CD4-positive, alpha-beta T cell treated with Interleukin-4 for 1 hour (primary cell): ENCODE results near the gene HNRNPM.
A peak's percentile ranks its signal among the peaks of the same experiment; 100 is the strongest.

Source experiments
- DNase-seq, 2 donors: peaks; one replicate each; pipeline ENCODE4 v3.0.0-alpha.2; 2020 to 2022

HNRNPM gene

DNA sequence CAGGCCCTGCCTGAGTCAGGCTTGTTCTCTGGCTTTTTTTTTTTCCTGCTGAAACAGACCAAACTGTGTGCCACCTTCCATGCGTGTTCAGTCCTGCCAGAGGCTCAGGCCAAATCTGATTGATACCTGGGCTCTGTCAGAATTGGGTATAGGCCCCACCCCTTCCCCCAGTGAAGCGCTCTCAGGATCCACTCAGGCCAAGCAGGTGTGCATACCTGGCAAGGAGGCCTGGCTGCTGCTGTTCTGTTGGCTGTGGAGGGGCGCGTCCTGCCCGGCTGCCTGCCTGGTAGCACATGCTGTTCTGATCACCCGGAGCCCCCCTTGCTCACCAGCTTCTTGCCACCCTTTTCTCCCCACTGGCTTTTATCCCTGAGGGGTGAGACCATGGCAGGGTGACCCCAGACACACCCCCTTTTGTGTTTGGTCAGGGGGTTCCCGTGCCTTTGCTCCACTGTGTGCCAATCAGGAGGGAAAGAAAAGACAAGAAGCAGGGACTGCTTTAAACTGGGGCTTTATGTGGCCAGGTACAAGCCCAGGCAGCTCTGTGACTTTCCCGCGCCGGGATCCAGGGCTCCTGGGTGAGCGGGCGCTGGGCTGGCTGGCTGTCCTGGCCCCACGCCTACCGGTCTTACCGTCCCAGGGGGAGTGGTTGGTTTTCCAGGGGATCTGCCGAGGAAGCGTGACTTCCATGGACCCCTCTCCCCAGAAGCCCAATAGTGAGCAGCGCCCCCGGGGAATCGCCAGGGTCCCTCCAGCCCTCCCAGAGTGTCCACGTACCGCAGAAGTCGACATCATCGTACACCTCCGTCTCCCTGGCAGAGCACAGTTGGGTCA is 45.0 kb downstream of the HNRNPM start:
- DNase-seq: no peak

DNA sequence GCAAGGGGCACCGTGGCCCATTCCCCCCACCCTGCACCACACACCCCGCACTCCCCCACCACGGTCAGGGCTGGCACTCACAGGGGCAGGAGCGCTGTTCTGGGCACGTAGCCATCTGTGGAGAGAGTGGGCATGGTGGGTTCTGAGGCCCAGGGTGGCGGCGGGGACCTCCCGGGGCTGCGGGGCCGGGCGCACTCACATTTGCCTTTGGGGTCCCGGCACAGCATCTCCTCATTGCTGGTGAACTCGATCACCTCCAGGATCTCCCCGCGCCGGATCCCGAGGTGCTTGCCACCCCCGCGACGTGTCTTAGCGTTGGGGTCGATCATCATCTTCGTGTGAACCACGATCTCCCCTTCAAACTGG is 45.6 kb downstream of the HNRNPM start:
- no peak for DNase-seq

DNA sequence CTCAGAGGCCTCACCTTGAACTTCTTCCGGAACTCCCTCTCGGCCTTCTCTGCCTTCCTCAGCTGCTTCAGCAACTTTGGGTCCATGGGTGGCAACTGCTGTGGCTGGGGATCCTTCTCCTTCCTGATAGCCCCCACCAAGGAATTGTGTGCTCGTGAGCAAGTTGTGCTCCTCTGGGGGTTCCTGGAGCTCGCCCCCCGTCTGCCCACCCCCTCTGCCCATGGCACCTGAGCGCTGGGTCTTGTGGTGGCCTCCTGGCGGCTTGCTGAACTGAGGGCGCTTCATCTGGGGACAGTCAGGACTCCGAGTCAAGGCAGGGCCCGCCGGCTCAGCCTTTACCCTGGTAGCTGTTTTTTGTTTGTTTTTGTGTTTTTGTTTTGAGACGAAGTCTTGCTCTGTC is 46.1 kb downstream of the HNRNPM start:
- DNase-seq: no peak

DNA sequence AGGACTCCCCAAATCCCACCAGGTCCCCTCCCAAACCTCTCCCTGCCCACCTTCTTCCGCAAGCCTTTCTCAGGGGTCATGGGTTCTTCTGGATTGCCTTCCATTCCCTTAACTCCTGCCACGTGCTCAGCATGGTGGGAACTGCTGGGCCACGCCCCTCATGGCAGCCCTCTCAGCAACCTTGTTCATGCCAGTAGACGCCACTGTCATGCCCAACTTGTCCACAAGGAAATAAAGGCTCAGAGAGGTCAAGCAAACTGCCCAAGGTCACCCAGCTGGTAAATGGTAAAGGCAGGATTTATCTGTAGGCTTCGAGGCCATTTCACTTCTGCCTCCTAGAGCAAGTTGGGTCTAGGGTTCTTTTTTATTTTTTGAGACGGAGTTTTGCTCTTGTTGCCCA is 46.8 kb downstream of the HNRNPM start:
- DNase-seq: no peak

DNA sequence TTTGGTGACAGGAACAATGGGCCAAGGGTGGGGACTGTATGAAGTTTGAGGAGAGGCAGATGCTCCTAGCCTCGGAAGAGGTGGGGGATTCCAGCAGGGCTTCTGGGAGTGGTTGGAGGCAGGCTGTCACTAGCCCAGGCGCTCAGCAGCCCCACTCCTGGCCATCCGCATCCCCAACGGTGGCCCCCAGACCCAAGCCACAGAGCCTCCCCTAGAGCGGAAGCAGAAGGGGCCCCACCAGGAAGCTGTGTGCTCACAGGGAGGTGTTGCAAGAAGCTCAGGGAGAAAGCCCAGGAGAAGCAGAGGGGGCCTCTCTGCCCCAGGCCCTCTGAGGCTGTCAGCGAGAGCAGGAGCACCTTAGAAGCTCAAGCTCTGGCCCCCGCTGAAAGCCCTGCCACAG is 49.4 kb downstream of the HNRNPM start:
- peak in 1 of 2 donors; percentile 27 for DNase-seq

DNA sequence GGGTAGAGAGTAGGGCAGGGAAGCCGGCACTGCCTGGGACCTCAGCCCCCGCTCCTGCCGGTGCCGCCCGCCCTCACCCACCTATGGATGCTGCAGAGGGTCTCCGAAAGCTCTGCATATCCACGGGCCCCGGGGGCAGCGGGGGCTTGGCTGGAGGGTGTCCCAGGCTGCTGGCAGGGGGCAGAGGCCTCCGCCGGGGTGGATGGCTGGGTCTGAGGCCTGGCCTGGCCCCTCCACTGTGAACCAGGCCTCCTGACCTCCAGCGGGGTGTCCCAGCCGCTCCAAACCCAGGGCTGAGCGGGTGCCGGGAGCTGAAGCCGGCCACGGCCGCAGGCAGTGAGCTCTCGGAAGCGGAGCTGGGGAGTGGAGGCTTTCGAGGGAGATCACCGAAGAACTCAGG is 53.5 kb downstream of the HNRNPM start:
- no peak for DNase-seq

DNA sequence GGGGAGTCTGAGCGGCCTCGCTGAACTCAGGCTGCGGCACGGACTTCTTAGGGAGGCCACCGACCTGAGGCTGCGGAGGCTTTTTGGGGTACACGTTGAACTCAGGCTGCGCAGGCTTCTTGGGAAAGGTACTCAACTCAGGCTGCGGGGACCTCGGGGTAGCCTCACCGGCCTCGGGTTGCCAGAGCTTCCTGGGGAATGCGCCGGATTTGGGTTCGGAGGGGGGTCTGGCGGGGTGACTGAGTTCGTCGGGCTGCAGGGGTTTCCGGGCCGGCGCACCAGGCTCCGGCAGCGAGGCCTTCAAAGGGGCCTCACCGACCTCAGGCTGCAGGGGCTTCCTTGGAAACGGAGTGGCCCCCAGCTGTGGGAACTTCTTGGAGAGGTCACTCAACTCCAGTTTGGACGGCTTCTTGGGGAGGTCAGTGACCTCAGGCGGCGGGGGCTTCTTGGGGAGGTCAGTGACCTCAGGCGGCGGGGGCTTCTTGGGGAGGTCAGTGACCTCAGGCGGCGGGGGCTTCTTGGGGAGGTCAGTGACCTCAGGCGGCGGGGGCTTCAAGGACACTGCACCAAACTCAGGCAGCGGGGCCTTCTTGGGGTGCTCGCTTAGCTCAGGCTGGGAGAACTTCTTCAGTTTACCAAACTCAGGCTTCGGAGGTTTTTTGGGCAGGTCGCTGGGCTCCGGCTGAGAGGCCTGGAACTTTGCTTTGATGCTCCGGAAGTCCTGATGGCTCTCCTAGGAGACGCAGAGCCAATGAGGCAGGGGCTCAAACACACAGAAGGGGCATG is 54.5 kb downstream of the HNRNPM start:
- DNase-seq: no peak

DNA sequence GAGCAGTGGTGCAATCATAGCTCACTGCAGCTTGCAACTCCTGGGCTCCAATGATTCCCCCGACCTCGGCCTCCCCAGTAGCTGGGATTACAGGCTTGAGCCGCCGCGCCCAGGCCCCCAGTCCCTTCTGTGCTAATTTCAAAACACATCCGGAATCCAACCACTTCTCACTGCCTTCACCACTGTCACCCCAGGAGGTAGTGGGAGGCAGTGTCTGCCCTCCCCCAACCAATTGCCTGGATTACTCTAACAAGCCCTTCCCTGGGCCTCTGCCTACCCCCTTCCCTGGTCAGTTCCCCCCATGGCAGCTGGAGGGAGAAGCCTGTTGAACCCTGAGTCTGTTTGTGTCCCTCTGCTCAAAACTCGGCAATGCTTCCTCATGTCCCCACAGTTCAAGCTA is 55.4 kb downstream of the HNRNPM start:
- DNase-seq: no peak

DNA sequence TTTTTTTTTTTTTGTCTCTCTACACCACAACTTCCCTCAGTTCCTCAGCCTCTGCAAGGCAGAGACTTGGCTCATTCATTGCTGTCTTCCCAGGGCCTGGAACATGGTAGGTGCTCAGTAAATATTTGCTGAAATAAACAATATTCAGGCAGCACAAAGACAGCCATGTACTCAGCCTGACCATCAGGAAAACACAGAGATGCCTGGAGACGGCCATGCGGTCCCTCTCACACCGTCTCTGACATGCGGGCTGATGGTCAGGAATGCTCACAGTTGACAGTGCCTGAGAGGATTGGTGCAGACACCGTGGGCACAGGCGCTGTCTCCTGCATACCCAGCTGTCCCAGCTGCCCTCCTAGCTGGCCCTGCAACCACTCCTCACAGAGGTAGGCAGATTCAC is 56.7 kb downstream of the HNRNPM start:
- DNase-seq: no peak

DNA sequence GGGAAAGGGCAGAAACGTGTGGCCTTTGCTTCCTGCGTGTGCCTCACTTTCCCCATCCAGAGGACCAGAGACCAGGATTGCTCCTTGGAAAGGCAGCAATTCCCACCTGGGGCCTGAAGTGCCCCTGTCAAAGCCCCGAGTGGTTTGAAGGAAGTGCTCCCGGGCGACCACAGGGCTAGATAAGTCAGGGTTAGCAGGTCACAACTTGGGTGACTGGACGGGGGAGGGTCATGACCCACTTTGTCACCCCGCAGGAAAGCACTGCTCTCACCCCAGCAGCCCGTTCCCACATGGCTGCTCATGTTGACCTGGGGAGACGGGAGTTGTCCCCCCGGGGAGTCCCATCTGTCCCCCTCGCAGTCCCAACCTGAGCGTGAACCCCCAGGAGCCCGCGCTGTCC is 57.2 kb downstream of the HNRNPM start:
- DNase-seq: no peak

DNA sequence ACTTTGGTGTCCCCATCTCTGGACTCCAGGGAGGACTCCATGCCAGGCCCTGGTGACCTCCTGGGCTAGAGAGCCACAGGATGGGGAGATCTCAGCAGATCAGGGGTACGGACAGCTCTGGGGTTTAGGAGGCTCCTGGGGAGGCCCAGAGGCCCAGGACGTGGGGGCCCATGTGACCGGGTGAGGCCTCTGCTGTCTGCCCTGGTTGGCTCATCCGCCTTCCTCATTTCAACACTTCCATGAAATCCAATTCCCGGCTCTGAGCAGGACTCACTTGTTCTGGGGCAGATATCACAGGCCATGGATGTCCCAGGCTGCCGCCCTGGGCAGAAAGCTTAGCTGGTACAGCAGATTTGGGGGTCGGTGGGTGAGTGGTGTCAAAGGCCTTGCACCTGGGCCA is 58.7 kb downstream of the HNRNPM start:
- DNase-seq: peak in 1 of 2 donors; percentile 21

DNA sequence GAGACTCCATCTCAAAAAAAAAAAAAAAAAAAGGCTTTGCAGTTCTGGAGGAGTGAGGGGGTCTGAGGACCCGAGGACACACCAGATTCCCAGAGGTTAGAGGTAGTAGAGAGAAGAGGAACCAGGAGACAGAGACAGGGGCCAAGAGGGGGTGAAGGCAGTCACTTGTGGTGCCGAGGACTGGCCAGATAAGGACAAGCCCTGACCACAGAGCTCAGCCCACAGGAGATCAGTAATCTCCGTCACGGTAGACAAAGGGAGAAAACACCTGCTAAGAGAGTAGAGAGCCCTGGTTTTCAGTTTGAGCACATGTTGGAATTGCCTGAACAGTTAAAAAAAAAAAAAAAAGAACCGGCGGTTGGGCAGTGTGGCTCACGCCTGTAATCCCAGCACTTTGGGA is 59.4 kb downstream of the HNRNPM start:
- no peak for DNase-seq

DNA sequence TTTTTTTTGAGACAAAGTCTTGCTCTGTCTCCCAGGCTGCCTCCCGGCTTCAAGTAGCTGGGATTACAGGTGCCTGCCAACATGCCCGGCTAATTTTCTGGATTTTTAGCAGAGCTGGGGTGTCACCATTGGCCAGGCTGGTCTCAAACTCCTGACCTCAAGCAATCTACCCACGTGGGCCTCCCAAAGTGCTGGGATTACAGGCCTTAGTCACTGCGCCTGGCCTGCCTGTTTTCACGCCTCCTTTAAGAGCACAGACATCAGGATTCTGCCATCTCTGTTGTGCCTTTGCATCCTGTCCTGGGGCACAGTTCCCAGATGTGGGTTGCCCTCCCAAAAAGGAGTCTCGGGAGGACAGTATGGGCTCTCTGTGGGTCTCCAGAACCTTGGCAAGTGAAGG is 60.1 kb downstream of the HNRNPM start:
- no peak for DNase-seq

DNA sequence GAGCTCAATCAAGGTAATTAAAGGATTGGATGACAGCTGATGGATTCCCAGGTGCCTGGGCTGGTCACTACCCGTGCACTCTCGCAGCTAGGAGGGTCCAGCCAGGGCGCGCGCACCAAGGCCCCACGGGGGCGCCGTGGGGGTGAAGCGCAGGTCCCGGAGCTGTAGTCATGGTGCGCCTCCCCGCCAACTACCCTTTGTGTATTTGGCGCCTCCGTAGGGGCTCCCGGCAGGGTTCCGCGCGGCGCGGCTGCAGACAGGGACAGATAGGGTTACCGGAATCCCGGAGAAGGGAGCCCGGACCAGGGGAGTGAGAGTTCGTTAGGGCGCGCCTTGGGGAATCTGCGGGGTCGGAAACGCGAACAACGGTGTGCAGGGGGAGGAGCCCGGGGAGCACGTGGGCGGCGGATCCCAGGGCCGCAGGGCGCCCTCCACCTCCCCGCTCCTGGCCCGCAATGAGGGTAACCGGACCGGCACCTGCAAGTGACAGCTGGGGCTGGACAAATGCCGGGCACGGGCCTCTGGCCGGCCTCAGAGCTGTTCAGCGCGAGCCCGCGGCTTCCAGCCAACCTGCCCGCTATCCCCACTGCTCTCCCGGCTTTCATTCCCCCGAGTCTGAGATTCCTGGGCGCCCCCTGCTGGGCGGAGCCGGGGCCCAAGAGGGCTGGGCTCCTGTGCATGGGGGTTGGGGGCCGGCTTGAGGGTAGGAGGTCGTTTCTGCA is 61.1 kb downstream of the HNRNPM start:
- DNase-seq: peak; percentile 58 to 67

DNA sequence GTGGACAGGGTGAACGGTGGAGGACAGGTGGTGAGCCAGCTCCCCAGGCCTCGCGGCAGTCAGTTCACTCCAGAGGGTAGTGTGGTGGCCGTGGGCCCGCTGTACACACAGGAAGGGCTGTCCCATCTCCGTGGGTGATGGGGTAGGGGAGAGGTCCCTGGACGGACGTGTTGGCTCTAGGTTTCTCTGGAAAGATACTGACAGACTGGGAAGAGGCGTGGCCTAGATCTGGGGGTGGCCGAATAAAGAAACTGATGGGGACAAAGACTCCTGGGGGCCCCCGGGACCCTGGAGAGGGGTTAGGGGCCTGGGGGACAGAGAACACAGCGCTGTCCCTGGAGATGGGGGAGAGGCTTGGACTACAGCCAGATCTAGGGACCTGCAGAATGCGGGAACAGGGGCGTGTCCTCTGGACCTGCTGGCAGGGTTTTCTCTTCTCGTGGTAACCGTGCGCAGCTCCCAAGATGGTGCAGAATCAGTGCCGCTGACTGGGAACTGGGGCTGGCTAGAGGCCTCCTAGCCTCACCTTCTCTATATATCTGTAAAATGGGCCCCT is 61.7 kb downstream of the HNRNPM start:
- DNase-seq: no peak

DNA sequence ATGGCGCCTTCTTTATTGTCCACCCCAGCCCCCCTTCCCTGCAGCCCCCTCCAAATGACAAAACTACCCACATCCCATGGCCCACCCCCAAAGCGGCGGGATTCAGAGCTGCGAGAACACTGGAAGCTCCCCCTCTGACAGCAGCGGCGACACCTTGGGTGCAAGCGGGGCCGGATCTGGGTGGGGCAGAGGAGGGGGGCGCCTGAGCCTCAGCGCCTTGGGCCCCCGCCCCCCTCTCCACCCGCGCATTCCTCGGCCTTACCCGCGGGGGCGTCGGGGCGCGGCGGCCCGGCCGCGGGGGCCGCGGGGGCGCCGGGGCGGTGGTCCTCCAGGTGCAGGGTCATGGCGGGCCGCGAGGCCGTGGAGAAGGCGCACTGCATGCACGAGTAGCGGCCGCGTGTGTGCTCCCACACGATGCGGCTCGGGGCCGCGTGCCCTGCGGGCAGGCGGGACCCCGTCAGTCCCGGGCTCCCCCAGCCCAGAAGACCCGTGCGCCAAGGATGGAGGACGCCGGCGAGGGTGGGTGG is 65.9 kb downstream of the HNRNPM start:
- no peak for DNase-seq

DNA sequence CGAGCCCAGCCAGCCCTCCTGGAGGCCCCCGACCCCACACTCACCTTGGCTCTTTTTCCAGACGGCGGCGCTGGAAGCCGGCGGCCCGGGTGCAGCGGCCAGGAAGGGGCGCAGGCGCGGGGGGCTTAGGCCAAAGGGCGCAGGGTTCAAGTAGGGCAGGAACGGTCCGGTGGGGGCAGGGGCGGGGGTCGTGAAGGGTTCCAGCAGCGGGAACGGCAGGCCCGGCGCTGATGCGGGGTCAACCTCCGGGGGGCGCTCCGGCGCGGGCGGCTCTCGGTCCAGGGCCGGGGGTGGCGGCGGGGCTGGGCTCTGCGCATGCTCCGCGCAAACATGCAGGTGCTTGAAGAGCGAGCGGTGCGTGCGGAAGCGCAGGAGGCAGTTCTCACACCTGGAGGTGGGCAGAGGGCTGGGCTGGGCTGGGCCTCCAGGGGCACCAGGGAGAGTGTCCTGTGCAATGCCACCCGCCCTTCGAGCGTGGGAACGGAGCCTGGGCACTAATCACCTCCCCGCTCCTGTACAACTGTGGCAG is 66.9 kb downstream of the HNRNPM start:
- DNase-seq: no peak

DNA sequence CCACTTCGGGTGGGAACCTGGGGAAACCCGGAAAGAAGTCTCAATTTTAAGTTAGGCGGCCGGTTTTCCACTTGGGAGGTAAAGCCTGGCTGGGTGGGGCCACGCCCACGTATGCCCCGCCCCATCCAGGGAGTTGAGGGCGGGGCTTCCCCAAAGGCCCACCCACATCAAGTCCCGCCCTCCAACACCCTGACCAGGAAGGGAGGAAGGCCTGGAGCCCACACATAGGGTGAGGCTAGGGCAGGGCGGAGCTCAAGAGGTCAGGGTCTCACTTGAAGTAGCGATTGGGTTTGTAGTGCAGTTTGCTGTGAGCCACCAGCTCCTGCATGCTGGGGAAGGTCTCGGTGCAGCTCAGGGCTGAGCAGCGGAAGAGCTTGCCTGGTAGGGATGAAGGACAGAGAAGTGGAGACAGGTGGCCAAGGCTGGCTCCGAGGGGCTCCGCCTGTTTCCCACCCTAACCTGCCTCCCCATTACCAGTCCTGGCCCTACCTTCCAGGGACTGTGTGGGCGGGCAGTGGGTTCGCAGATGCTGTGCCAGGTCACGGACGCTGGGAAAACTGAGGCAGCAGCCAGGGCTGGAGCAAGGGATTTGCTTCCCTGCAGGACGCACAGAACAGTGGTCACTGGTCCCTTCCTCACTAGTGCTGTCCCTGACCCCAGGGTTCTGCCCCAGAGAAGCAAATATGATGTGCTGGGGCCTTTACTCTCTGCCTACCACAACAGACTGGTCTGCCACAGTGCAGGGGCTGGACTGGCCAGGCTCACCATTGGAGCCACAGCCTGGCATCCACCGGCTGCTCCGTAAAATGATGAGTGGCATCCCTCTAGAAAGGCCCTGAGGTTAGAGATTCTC is 67.6 kb downstream of the HNRNPM start:
- peak in 1 of 2 donors; percentile 19 for DNase-seq

DNA sequence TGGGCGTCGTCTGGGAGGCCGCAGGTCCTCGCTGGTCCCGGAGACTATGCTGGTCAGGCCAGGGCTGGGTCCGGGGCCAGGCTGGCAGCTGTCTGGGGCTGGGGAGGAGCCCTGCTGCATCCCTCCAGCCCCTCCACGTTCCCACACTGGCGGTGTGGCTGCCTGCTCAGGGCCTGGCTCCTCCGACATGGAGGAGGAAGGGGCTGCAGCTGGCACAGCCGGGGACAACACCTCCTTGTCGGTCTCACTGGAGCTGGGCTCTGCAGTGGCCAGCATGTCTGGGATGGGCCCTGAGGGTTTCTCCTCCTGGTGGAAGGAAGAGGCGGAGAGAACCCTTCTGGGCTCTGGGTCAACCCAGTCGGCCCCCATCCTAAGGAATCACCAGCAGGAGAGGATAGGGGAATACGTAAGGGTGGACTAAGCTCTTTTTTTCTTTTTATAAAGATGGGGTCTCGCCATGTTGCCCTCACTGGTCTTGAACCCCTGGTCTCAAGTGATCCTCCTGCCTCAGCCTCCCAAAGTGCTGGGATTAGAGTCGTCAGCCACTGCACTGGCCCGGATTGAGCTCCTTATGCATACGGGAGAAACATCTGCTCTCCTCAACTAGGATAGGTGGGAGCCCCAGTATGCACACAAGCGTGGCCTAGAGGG is 68.4 kb downstream of the HNRNPM start:
- no peak for DNase-seq

DNA sequence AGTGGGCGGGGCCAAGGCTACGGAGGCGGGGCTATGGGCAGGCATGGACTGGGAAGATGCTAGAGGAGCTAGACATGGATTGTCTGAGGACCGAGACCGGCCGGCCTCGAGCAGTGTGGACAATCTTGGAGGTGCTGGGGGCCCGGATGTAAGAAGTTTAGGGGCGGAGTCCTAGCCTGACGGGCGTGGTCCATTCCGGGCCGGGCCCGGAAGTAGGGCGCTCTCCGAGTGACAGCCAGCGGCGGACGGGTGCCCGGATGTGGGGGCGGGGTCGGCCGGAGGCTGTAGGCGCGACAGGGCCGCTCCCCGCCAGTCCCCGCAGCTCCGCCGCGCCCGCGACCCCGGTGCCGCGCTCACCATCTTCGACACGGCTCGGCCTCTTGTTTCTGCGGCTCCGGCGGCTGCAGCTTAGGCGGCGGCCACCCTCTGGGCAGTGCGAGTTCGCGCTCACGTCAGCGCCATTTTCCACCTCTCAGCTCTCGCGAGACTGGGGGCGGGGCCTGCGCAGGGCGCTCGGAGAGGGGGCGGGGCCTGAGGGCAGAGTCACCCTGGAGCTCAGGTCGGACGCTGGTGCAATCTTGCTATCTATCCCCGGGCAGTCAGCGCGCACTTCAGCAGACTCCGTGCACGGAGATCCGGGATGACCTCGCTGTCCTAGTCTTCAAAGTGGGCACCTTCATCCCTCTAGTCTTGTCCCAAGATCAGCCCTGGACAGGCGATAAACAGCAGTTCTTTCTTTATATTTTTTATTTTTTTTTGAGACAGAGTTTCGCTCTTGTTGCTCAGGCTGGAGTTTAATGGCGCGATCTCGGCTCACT is 69.1 kb downstream of the HNRNPM start, which contains the start of gene ZNF414:
ZNF414 (minus strand) TSS at position 481 of the 818 bp plus-strand sequence; CDS start at position 360, 121 bp downstream.
- peak; percentile 95 to 96 for DNase-seq
